ENCODE results near the gene SORCS1. TPM values are rescaled to one million over a fixed set of nuclear protein-coding genes. Genes with fewer than 3 reads are reported as not detected.

Gene SORCS1
- total and polyA plus RNA-seq, 2 of the 8 experiments (the other 6 are each of a cell fraction or from before 2014, with no cell fraction given): 4.1 to 4.6 TPM

- TF ChIP-seq NANOG (IDR thresholded peaks at IDR 0.05; ENCODE audit: insufficient read depth, low read depth, low read length, poor library complexity, severe bottlenecking): no peak
- no peak for TF ChIP-seq SP2 (IDR thresholded peaks at IDR 0.05; ENCODE audit: low read length)
- no peak for TF ChIP-seq NRF1 (IDR thresholded peaks at IDR 0.05; ENCODE audit: low read depth, low read length)
- TF ChIP-seq TAF1 (IDR thresholded peaks at IDR 0.05; ENCODE audit: low read depth, low read length): no peak
- no peak for TF ChIP-seq CHD7 (IDR thresholded peaks at IDR 0.05; ENCODE audit: insufficient replicate concordance, low read length)
These were observed 635.8 kb downstream of the SORCS1 start (continued) for GRCh38 chr10:106528702-106529101.
